ENCODE results near the gene NFAT5. TPM values are rescaled to one million over a fixed set of nuclear protein-coding genes. Genes with fewer than 3 reads are reported as not detected.

NFAT5 gene
- total RNA-seq, 1 experiment from 2014 or later: 21.0 TPM

DNA sequence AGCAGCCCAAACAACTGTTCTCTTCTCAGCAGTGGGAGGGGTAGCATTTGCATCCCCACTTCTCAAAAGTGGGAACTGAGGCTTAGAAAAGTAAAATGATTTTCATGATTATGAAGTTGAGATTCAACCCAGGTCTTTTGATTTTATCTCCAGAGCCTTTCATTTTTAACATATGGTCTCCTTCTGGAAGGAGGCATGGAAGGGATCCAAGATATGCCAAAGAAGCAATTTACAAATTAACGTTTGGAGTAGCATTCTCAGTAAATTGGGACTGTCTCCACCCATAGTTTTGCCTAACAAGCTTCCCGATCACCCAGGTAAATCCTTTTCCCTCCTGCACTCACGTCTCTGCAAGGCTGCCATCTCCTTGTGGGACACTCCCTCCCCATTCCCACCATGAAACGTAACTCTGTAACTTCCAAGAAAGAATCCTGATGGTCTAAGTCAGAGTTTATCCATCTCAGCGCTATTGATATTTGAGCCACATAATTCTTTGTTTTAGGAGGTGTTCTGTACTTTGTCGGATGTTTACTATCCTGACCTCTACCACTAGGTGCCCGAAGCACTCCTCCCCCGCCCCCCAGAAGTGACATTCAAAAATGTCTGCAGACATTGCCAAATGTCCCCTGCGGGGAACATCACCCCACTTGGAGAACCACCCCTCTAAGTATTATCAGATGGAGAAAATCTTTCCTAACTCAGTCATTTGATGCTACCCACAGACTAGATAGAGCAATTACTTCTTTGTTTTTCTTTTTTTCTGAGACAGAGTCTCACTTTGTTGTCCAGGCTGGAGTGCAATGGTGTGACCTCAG, 32.9 kb upstream of the NFAT5 start:
- Histone ChIP-seq H3T11ph (ENCODE audit: low read length) (no peak overlapping the region), H3K4me2 (ENCODE audit: insufficient read depth, insufficient read length, low read length) (peak overlapping the region; percentile 46)

More for the DNA sequence above, 32.9 kb upstream of the NFAT5 start:
- H3K9ac ChIP-seq (ENCODE audit: extremely low read depth, insufficient read length, low read length): no peak overlapping the region
- H2BK15ac ChIP-seq (ENCODE audit: low read depth, low read length): no peak overlapping the region
- H4K5ac ChIP-seq (ENCODE audit: insufficient read length, low read depth, low read length): no peak overlapping the region
- Mint-ChIP-seq H3K27me3 (ENCODE audit: low read depth) (no peaks in the 10 kb centered on the region), H3K4me3 (peak overlapping the region; percentile 6 to 29; a peak in 4 of 5 replicates), H3K36me3 (ENCODE audit: insufficient read depth in 1 of 3, low read depth in 3 of 3) (no peaks in the 10 kb centered on the region), H3K9me3 (no peaks in the 10 kb centered on the region), H3K27ac (peak overlapping the region in 2 of 3 experiments; percentile 13 to 34; a peak in 3 of 7 replicates), H3K4me1 (peaks cover 35% of the 10 kb centered on the region in 2 experiments)
- no peak overlapping the region for H4K8ac ChIP-seq (replicated peaks; ENCODE audit: insufficient read length, low read depth, low read length)
- no CpG with 5 or more reads among the region's 9 CpGs for WGBS (ENCODE audit: extremely low coverage, insufficient read length, low lambda C conversion rate)
- no peaks in the 10 kb centered on the region for H3K23me2 ChIP-seq (ENCODE audit: insufficient read length, low read depth, low read length, poor library complexity, severe bottlenecking)
- H4K91ac ChIP-seq (ENCODE audit: insufficient read length, low read depth, low read length): no peak overlapping the region
- H4K20me1 ChIP-seq (ENCODE audit: control insufficient read depth, insufficient read depth, insufficient read length): no peaks in the 10 kb centered on the region
- no peaks in the 10 kb centered on the region for H3K79me1 ChIP-seq (ENCODE audit: insufficient read depth, low read depth, low read length, poor library complexity, severe bottlenecking)
- no peaks in the 10 kb centered on the region for H3K9me3 ChIP-seq (ENCODE audit: control insufficient read depth, low read depth, low read length)
- no peaks in the 10 kb centered on the region for H3K27me3 ChIP-seq (ENCODE audit: insufficient read depth, low read length)
- no peak overlapping the region for H2BK5ac ChIP-seq (ENCODE audit: insufficient read length, low read length)
- no peak overlapping the region for H3K23ac ChIP-seq (ENCODE audit: insufficient read length, low read depth, low read length)
- H3K4me1 ChIP-seq (ENCODE audit: insufficient read depth, low read length): peaks cover 4% of the 10 kb centered on the region; the same call in 1 of the 2 replicates
- DNase-seq: no peak
- no peaks in the 10 kb centered on the region for H3K79me2 ChIP-seq (ENCODE audit: insufficient read depth, low read length)
- no peak overlapping the region for H2BK12ac ChIP-seq (ENCODE audit: insufficient read length, low read depth, low read length)
- no peak overlapping the region for H3K56ac ChIP-seq (ENCODE audit: insufficient read length, low read depth, low read length)
- no peak overlapping the region for H3K18ac ChIP-seq (ENCODE audit: insufficient read length, low read depth, low read length)
- H2BK20ac ChIP-seq (ENCODE audit: low read depth, low read length, poor library complexity, severe bottlenecking): no peak overlapping the region
- H3K14ac ChIP-seq (ENCODE audit: insufficient read depth, low read length): no peak overlapping the region
- no peak overlapping the region for H3K27ac ChIP-seq (ENCODE audit: insufficient read length, low read depth, low read length)
- H2AFZ ChIP-seq (ENCODE audit: low read length): peak overlapping the region; percentile 17
- H2AK5ac ChIP-seq (ENCODE audit: insufficient read length, low read length): no peak overlapping the region
- H2BK120ac ChIP-seq (ENCODE audit: low read depth, low read length, poor library complexity, severe bottlenecking): no peak overlapping the region
- peak; percentile 37; the same call in 2 of the 3 replicates for TF ChIP-seq CTCF (conservative IDR thresholded peaks at IDR 0.05)
- no peak overlapping the region for H3K4ac ChIP-seq (ENCODE audit: low read depth, low read length)

Data from H9 (cell line).